HFFc6 (cell line): ENCODE data around the gene IRF5. TPM values are rescaled to one million over a fixed set of nuclear protein-coding genes. Genes with fewer than 3 reads are reported as not detected.

Experiments used
- DNase-seq: peaks from one replicate; pipeline ENCODE4 v3.0.0-alpha.2; 2018
- H3K27ac Mint-ChIP-seq: 2 replicates; pipeline ENCODE4 v1.8.0; 2020; ENCODE audit warnings: mild to moderate bottlenecking, mixed read lengths
- H3K27me3 Mint-ChIP-seq: 2 replicates; pipeline ENCODE4 v1.8.0; 2021; ENCODE audit warnings: mild to moderate bottlenecking, moderate library complexity, mixed read lengths; ENCODE audit not compliant: insufficient read depth
- H3K36me3 Mint-ChIP-seq: 2 replicates; pipeline ENCODE4 v1.8.0; 2021; ENCODE audit warnings: low read depth, mixed read lengths
- H3K4me1 Mint-ChIP-seq: 2 replicates; pipeline ENCODE4 v1.8.0; 2020; ENCODE audit warnings: low read depth, mixed read lengths
- H3K4me3 Mint-ChIP-seq: 2 replicates; pipeline ENCODE4 v1.8.0; 2020; ENCODE audit warnings: mild to moderate bottlenecking, moderate library complexity, mixed read lengths
- H3K9me3 Mint-ChIP-seq: 2 replicates; pipeline ENCODE4 v1.8.0; 2020; ENCODE audit warnings: mild to moderate bottlenecking, mixed read lengths
- total RNA-seq, 6 experiments: library from RNA; stranded (reverse); fragmentation: NEBNext Ultra II Directional; extraction: Animal tissue kit (Norgen Biotek cat#: 25700); gene quantifications; 2 replicates in 1 of 6; 3 replicates in 5 of 6; pipeline ENCODE4 v1.2.3, GENCODE V29; 2021
- TF ChIP-seq, protein P1 (sequence below): fragments of 200-600 bp; sonication (generic); IDR thresholded peaks from 2 replicates; pipeline ENCODE4 v1.5.0; 2021; ENCODE audit warnings: antibody characterized with exemption, mild to moderate bottlenecking

Gene IRF5
- total RNA-seq, 6 experiments from 2014 or later, result 0.09 TPM; not detected in 5

GRCh38 chr7:128893251-128894100 lies 44.3 kb upstream of the IRF5 start:
- Mint-ChIP-seq H3K36me3 (no peaks in the 10 kb centered on the region), H3K27me3 (peaks cover 19% of the 10 kb centered on the region), H3K4me1 (peaks cover 16% of the 10 kb centered on the region; the same call in 1 of the 2 replicates), H3K9me3 (no peaks in the 10 kb centered on the region), H3K27ac (no peak overlapping the region), H3K4me3 (no peak overlapping the region)
- no peak for DNase-seq
- TF ChIP-seq, protein P1, sequence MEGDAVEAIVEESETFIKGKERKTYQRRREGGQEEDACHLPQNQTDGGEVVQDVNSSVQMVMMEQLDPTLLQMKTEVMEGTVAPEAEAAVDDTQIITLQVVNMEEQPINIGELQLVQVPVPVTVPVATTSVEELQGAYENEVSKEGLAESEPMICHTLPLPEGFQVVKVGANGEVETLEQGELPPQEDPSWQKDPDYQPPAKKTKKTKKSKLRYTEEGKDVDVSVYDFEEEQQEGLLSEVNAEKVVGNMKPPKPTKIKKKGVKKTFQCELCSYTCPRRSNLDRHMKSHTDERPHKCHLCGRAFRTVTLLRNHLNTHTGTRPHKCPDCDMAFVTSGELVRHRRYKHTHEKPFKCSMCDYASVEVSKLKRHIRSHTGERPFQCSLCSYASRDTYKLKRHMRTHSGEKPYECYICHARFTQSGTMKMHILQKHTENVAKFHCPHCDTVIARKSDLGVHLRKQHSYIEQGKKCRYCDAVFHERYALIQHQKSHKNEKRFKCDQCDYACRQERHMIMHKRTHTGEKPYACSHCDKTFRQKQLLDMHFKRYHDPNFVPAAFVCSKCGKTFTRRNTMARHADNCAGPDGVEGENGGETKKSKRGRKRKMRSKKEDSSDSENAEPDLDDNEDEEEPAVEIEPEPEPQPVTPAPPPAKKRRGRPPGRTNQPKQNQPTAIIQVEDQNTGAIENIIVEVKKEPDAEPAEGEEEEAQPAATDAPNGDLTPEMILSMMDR, result no peak

GRCh38 chr7:128894101-128894440 lies 43.7 kb upstream of the IRF5 start:
- DNase-seq, result no peak
- Mint-ChIP-seq H3K9me3 (no peaks in the 10 kb centered on the region), H3K36me3 (no peaks in the 10 kb centered on the region), H3K4me3 (no peak overlapping the region), H3K4me1 (peaks cover 17% of the 10 kb centered on the region; the same call in 1 of the 2 replicates), H3K27me3 (peaks cover 20% of the 10 kb centered on the region), H3K27ac (no peak overlapping the region)
- TF ChIP-seq, protein P1, result no peak

DNA sequence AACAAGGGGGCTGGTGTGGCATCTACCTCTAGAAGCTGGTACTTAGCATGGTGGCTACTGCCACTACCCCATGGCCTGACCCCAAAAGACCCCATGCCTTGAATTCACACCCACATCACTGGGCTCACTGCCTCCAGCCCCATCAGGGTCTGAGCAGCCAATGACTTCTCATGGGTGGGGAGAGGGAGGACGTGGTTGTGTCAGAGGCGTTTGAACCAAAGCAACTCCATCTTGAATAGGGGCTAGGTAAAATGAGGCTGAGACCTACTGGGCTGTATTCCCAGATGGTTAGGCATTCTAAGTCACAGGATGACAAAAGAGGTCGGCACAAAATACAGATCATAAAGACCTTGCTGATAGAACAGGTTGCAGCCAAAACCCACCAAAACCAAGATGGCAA lies 42.4 kb upstream of the IRF5 start:
- TF ChIP-seq, protein P1, result no peak
- Mint-ChIP-seq H3K4me1 (peaks cover 17% of the 10 kb centered on the region; the same call in 1 of the 2 replicates), H3K36me3 (no peaks in the 10 kb centered on the region), H3K4me3 (no peak overlapping the region), H3K27me3 (peaks cover 21% of the 10 kb centered on the region), H3K9me3 (no peaks in the 10 kb centered on the region), H3K27ac (no peak overlapping the region)
- DNase-seq, result no peak

DNA sequence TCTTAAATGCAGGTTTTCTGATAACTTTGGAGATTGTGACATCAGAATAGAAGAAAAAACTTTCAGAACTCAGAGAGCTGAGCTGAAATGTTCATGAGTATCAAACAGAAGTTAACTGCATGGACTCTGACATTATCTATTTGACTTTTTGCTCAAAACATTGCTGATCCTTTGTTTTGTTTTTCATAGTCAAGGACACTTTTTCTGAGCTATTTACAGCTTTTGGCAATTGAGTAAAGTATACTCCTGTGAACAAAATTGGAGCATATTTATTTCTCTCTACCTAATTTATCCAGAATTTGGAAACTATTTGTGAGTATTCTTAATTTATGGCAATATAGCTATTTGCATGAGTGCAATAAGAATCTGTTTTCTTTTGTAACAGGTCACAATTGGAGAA lies 38.3 kb upstream of the IRF5 start:
- Mint-ChIP-seq H3K36me3 (no peaks in the 10 kb centered on the region), H3K27ac (no peak overlapping the region), H3K4me3 (no peak overlapping the region), H3K9me3 (no peaks in the 10 kb centered on the region), H3K4me1 (peaks cover 25% of the 10 kb centered on the region), H3K27me3 (peaks cover 26% of the 10 kb centered on the region)
- TF ChIP-seq, protein P1, result no peak
- no peak for DNase-seq

GRCh38 chr7:128900237-128900636 lies 37.5 kb upstream of the IRF5 start:
- no peak overlapping the region for H3K4me3 Mint-ChIP-seq
- no peaks in the 10 kb centered on the region for H3K36me3 Mint-ChIP-seq
- TF ChIP-seq, protein P1, result no peak
- peaks cover 28% of the 10 kb centered on the region for H3K27me3 Mint-ChIP-seq
- peaks cover 25% of the 10 kb centered on the region for H3K4me1 Mint-ChIP-seq
- H3K27ac Mint-ChIP-seq, result no peak overlapping the region
- no peaks in the 10 kb centered on the region for H3K9me3 Mint-ChIP-seq
- no peak for DNase-seq
